Inflammatory macrophage treated with lipopolysaccharide for 1 hour (primary cell): ENCODE results near the gene SPTB.
"Not testable (repeated sequence)": the region's sequence is repeated elsewhere in the genome, so short reads cannot be mapped to it uniquely, and the experiment has no call there.

Source experiments
- DNase-seq, 2 donors: peaks; one replicate each; pipeline ENCODE4 v3.0.0-alpha.2; 2020 to 2022

Gene SPTB

GRCh38 chr14:64879635-64880220 lies at the start of gene SPTB:
TSS of gene SPTB (minus strand) at chr14:64879907. CDS start at chr14:64823094, 56,813 bp downstream.
- DNase-seq = no peak

DNA sequence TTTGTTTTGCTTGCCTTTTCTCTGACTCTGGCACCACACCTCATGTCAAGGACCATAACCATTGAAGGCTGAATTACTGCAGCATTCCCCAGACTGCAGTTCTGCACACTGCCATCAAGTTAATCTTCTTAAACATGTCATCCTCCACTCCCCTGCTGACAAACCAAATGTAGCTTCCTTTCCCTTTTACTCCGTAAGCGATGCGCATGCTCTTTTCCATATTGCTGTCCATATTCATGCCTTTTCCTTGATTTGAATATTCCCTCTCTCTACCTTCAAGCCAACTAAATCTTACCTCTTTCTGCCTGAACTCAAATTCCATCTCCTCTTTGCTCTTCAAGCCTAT lies 49.3 kb upstream of the SPTB start:
- DNase-seq = no peak

GRCh38 chr14:64928239-64929013 lies 48.7 kb upstream of the SPTB start:
- DNase-seq = no peak

DNA sequence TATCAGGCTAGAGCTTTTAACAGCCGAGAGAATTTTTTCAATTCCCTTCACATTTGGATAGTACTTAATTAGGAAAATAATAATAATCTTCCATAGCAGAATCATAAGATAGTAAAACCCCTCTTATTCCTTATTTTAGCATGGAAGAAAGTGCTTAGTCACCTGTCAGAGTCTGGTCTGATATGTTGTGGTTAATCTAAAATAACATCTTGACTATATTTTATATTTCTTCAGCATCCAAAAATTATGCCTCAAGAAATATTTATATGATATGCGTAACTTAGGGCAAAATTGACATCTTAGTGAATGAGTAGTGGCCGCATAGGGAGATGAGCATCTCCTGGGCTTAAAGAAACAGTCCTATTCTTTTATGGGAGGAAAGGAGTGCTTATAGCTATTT lies 47.3 kb upstream of the SPTB start:
- DNase-seq = no peak

- DNase-seq = no peak
These were observed 46.8 kb upstream of the SPTB start for GRCh38 chr14:64926398-64926995.

GRCh38 chr14:64923015-64923414 lies 43.3 kb upstream of the SPTB start:
- no peak for DNase-seq

DNA sequence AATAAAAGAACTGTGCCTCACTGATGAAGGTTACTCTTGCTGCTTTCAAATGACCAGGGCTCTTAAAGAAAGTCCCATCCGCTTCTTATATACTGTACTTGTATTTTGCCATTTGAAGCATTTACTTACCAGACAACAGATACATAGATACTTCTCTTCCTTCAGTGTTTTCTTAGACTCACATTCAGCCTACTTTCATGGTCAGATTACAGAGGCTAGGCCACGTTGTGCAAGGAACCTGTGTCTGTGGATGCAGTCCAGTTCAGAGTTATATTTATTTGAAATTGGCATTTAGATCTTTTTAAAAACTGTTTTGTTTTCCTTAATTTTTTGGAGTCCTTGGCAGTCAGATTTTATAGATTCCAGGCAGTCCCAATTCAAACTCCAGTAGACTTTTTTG lies 40.8 kb upstream of the SPTB start:
- DNase-seq = no peak

- DNase-seq = no peak
These were observed 39.9 kb upstream of the SPTB start for GRCh38 chr14:64919618-64920017.

- DNase-seq = no peak
These were observed 39.5 kb upstream of the SPTB start for GRCh38 chr14:64919215-64919614.

- DNase-seq = no peak
These were observed 38.5 kb upstream of the SPTB start for GRCh38 chr14:64918216-64918615.

DNA sequence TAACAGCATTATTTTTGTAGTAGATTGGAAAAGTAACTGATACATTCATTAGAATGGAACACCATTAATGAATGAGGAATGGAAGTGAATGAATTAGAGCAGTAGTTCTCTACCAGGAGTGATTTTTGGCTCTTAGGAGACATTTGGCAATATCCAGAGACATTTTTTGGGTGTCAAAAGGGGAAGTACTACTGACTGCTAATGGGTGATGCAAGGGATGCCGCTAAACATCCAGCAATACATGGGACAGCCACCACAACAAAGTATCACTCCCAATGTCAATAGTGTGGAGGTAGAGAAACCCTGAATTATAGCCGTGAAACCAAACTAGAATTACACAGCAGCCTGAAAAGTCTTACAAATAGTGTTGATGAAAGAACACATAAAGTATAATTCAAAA lies 36.1 kb upstream of the SPTB start:
- DNase-seq = peak; percentile 65 to 79

GRCh38 chr14:64915029-64915424 lies 35.3 kb upstream of the SPTB start:
- DNase-seq = no peak

GRCh38 chr14:64914237-64915028 lies 34.7 kb upstream of the SPTB start, which contains the start of gene CHURC1:
TSS of gene CHURC1 (plus strand) at chr14:64914455. CDS start at chr14:64914496, 41 bp downstream.
- peak; percentile 100 for DNase-seq

GRCh38 chr14:64913477-64913876 lies 33.8 kb upstream of the SPTB start:
- not testable (repeated sequence) for DNase-seq

- no peak for DNase-seq
These were observed 32.6 kb upstream of the SPTB start for GRCh38 chr14:64912261-64912660.

- peak in 1 of 2 donors; percentile 22 for DNase-seq
These were observed 31.3 kb upstream of the SPTB start for GRCh38 chr14:64910847-64911495.

DNA sequence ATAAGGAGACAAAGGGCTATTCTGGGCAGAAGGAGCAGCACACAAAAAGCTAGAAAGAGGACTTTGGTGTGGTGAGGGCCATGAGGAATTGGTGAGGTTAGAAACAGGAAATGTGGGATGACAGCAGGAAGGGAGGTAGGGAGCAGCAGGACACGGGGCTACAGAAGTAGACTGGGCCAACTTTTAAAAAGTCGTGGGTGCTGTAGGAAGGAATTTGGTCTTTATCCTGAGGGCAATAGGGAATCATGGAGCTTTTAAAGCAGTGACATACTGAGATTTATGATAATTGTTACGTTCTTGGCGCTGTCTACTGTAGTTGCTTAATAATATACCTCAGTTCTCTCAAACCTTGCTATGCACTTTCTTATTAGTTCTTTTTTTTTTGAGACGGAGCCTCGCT lies 26.3 kb upstream of the SPTB start:
- no peak for DNase-seq

GRCh38 chr14:64899958-64900357 lies 20.3 kb upstream of the SPTB start:
- no peak for DNase-seq

GRCh38 chr14:64891839-64892375 lies 12.2 kb upstream of the SPTB start:
- peak; percentile 41 to 76 for DNase-seq

- no peak for DNase-seq
These were observed 11.6 kb upstream of the SPTB start for GRCh38 chr14:64891173-64891838.

DNA sequence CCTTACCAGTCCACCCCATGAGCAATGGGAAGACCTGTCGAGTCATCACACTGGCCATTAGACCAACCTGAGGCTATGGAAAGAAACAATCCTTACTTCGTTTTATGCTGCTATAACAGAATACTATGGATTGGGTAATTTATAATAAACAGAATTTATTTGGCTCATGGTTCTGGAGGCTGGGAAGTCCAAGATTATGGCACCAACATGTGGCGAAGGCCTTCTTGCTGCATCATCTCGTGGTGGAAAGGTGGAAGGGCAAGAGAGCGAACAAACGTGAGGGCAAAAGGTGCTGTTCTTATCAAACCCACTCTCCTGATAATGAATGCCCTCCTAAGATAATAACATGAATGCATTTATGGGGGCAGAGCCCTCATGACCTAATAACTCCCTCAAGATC lies 9.6 kb upstream of the SPTB start:
- DNase-seq = no peak

- DNase-seq = no peak
These were observed 5.9 kb upstream of the SPTB start for GRCh38 chr14:64885559-64885958.
